ENCODE data around the gene WDR93.

The WDR93 gene

DNA sequence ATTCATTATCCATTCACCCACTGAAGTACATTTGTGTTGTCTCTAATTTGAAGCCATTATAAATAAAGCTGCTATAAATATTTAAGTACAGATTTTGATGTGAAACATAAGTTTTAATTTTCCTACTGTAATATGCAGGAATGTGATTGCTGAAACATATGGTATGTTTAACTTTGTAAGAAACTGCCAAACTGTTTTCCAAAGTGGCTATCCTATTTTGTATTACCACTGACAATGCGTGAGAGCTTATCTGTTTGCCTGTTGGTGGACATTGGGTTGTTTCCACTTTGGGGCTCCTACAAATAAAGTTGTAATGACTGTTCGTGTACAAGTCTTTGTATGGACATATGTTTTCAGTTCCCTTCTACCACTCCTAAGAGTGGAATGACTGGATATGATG lies 2.5 kb downstream of the WDR93 start:
- DNase-seq: no peak

DNA sequence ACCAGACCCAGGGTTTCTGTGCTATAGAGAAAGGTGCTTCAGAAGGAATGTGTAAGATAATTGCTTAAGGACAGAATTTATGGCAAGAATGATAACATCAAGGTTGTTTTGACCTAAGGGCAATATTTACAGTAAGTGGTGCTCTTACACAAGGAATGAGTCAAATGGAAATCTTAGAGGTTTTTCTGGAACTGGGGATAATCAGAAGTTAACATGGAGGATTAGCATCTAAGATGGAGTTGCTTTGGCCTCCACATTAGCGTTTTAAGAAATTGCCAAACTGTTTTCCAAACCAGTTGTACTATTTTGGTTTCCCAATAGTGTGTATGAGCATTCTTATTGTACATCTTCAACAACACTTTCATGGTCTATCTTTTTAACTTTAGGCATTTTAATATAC lies 3.1 kb downstream of the WDR93 start:
- no peak for DNase-seq

GRCh38 chr15:89695198-89695597 lies 4.6 kb downstream of the WDR93 start:
- DNase-seq: no peak

DNA sequence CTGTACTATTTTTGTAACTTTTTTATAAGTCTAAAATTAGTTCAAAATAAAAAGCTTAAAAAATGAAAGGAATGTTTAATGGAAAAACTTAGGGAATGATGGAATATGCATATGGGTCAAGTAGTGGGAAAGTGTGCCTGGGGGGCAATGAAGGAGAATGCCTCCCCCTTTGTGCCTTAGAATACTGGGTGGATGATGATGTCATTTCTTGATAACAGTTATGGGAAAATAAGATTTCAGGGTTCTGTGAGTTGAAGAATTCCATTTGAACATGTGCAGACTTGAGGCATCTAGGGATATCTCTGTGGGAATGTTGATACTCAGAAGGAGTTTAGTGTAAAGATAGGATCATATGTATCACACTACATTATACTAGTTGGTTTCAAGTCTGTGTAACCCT lies 13.8 kb downstream of the WDR93 start:
- no peak for DNase-seq

- no peak for DNase-seq
Observed at GRCh38 chr15:89707577-89707976, 17.0 kb downstream of the WDR93 start.

DNA sequence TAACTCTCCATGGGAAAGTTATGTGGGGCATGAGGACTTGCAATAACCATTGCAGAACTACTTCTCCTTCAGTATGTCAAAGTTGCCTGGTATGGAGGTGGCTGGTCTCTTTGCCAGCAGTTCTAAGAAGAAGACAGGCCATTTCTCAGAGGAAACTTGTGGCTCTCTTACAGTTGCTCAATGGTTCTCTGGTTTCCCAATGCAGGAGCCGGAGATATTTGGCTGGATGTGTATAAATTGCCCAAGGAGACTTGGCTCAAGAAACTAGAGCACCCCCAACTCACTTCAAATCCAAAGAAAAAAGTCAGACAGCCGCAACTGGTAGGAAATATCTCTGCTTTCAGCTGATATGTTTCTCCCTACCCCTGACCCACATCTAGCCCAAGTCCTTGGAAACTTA lies 24.2 kb downstream of the WDR93 start:
- DNase-seq: no peak

GRCh38 chr15:89723031-89723430 lies 32.4 kb downstream of the WDR93 start:
- DNase-seq: no peak

- DNase-seq: no peak
Observed at GRCh38 chr15:89724621-89725020, 34.0 kb downstream of the WDR93 start.

GRCh38 chr15:89725064-89725463 lies 34.5 kb downstream of the WDR93 start:
- no peak for DNase-seq

GRCh38 chr15:89728254-89728653 lies 37.6 kb downstream of the WDR93 start:
- no peak for DNase-seq

- DNase-seq: no peak
Observed at GRCh38 chr15:89731275-89731674, 40.7 kb downstream of the WDR93 start.

GRCh38 chr15:89732451-89733172 lies 42.0 kb downstream of the WDR93 start:
- no peak for DNase-seq

DNA sequence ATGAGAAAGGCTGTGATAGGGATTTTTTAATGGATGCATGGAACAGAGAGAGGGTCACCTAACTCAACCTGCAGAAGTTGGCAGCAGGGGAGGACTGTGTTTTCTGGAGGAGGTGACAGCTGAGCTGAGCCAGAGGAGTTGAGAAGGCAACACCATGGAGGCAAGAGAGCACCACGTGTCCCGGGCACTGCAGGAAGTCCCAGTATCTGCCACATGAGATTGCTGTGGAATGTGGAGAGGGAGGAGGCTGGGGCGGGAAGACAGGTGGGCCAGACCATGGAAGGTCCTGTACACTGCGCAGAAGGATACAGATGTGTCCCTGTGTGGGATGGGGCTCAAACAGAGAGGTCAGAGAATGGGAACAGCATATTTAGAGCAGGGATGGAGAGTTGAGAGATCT lies 45.2 kb downstream of the WDR93 start:
- DNase-seq: no peak

DNA sequence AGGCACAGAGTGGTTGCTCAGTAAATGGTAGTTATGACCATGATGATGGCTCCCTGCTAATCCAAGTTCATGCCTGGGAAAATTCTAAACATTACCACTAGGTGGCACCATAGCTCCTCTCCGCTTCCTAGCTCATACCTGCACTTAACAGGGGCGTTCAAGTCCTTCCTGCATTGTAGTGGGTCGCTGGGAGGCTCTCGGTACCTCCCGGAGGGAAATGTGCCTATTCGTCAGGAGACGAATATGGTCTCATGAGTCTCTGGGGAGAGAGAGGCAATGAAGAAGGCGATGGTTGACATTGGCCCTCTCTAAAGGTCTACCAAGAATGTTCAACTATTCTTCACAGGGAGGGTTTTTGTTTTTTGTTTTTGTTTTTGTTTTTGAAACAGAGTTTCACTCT lies 49.5 kb downstream of the WDR93 start:
- peak; percentile 36 for DNase-seq

DNA sequence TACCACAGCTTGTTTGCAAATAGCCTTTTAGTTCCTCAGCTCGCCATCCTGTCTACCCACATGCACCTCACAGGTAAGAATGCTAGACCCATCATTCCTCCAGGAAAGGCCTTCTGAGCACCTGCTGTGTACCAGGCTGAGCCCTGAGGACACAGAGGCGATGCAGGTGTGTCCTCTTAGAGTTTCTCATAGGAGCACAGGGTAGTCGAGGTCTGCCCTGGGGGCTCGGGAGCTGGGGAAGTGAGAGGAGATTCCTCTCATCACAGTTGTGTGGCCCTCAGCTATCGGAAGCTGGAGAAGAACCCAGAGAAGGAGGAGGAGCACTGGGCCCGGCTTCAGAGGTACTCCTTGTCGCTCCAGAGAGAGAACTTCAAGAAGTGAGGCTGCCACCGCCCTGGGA lies 52.4 kb downstream of the WDR93 start:
- DNase-seq: no peak

- DNase-seq: no peak
Observed at GRCh38 chr15:89743594-89743993, 53.0 kb downstream of the WDR93 start.

- no peak for DNase-seq
Observed at GRCh38 chr15:89745131-89745530, 54.5 kb downstream of the WDR93 start.

- DNase-seq: no peak
Observed at GRCh38 chr15:89745768-89746167, 55.2 kb downstream of the WDR93 start.

GRCh38 chr15:89746386-89746780 lies 55.8 kb downstream of the WDR93 start:
- no peak for DNase-seq

DNA sequence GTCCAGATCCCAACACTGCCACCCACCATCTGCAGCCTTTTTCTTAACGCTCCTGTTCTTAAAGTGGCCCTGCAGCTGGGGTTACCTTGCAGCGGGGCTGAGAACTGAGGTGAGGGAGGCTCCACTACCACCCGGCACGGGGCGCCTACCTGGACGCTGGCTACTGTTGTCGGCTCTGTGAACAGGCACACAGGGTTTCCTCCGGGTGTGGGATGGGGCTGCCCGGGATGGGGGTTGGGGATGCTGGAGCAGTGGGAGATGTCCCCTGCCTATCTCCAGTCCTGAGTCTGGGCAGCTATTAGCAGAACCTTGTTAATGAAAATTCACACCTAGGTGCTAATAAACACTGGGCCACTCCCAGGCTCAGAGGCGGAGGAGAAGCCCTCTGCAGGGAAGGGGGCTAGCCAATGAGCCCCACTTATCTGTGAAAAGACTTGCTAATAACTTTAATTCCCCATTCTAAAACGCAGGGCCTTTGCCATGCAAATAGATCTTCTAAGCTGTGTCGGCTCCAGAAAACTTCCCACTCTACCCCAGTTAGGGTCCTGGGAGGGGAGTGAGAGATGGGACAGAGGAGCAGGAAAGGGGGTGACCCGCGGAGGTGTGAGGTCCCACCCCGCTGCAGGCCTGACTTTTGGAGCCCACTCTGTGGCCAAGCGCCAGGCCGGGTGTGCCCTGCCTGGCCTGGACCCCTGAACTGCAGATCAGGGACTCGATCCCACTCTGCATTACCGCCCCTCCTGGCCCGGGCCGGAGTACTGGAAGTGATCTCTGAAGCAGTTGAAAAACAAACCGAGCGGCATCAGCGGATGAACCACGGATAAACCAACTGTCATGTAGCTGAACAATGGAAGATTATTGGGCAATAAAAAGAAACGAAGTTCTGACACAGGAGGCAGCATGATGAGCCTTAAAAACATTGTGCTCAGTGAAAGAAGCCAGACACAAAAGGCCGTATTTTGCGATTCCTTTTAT lies 57.4 kb downstream of the WDR93 start:
- no peak for DNase-seq

DNA sequence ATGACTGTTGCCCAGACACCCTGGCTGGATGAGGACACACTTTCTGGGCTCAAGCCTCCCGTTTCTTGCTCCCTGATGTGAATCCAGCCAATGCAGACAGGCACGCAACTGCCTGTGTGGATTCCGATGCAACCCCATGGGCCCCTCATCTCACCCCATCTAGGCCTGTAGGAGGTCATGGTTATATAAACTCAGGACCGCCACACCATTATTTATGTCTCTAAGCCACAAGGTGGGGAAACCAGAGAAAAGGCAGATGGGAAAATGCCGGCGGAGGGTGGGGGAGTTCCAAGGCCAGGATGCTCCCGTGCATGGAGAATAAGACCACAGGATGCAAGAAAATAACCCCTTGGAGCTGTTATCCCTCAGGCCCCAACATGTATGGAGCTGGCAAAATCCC lies 58.4 kb downstream of the WDR93 start:
- no peak for DNase-seq

DNA sequence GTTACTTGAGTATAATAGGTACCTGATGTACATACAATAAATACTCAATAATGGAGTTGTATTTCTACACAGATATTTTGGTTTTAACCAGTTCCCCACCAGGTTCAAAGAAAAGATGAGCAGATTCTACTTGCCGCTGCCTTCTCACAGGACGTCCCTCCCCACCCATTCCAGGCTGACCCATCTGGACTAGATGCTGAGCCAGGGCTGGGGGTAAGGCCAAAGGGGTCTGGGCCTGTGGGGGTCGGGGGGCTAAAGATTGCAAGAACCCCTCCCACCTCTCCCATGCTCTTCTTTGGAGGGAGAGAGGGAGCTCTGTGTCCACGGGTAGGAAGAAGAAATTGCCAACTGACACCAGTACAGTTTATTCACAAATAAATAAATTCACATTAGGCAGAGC lies 58.9 kb downstream of the WDR93 start:
- no peak for DNase-seq

GRCh38 chr15:89749951-89750559 lies 59.4 kb downstream of the WDR93 start:
- no peak for DNase-seq
